Panc1 (cell line): Measurements from ENCODE around the gene SECISBP2. TPM values are rescaled to one million over a fixed set of nuclear protein-coding genes. Genes with fewer than 3 reads are reported as not detected.

Experiments
- ATAC-seq: fragments of 200-7000 bp; cut with Tn5 transposase; 2 replicates; pipeline ENCODE4 v1.9.1; 2020; ENCODE audit warnings: mild to moderate bottlenecking, moderate library complexity
- BruUV-seq: library from RNA; stranded (reverse); fragments of 400-500 nt; replicated peaks from 2 replicates; lab custom pipeline; 2021; lab: Mats Ljungman, UMichigan
- CTCF ChIA-PET: fragments of 300-600 bp; sonication (Branson Sonifier 250); formaldehyde crosslinking; loops from one replicate; lab custom pipeline; 2022; ENCODE audit warnings: antibody characterized with exemption; lab: Charles Lee
- POLR2A ChIA-PET: fragments of 300-600 bp; sonication (Branson Sonifier 250); formaldehyde crosslinking; loops from one replicate; lab custom pipeline; 2022; ENCODE audit warnings: antibody characterized with exemption; lab: Charles Lee
- DNase-seq: peaks from one replicate; pipeline ENCODE4 v3.0.0-alpha.2; 2010; ENCODE audit warnings: low read depth, low spot score
- H3K27ac ChIP-seq: 2 replicates; pipeline ENCODE4 v1.5.1; 2011; ENCODE audit warnings: mild to moderate bottlenecking, low read length, inconsistent platforms
- H3K27me3 ChIP-seq: fragments of 200-500 bp; sonication (Bioruptor generic); 2 replicates; pipeline ENCODE4 v1.6.0; 2014; ENCODE audit warnings: low read length, inconsistent platforms; ENCODE audit not compliant: control insufficient read depth, insufficient read depth
- H3K36me3 ChIP-seq: fragments of 200-500 bp; sonication (Bioruptor generic); 2 replicates; pipeline ENCODE4 v1.5.1; 2014; ENCODE audit warnings: inconsistent platforms, mild to moderate bottlenecking, low read length, moderate library complexity; ENCODE audit not compliant: control insufficient read depth, insufficient read depth
- H3K4me1 ChIP-seq: 2 replicates; pipeline ENCODE4 v1.5.1; 2011; ENCODE audit warnings: inconsistent platforms, mild to moderate bottlenecking, low read length, moderate library complexity; ENCODE audit not compliant: control insufficient read depth, insufficient read depth
- H3K4me3 ChIP-seq, 2 experiments: 2 replicates each; pipeline ENCODE4 v1.5.1; 2011 to 2012; ENCODE audit warnings: low read depth in 2 of 2, low read length in 2 of 2, mild to moderate bottlenecking in 2 of 2, inconsistent platforms in 1 of 2, moderate library complexity in 1 of 2
- H3K9me3 ChIP-seq: fragments of 200-500 bp; sonication (Bioruptor generic); 2 replicates; pipeline ENCODE4 v1.5.1; 2014; ENCODE audit warnings: low read depth, mild to moderate bottlenecking, inconsistent platforms, low read length, moderate library complexity; ENCODE audit not compliant: control insufficient read depth, insufficient read depth
- CTCF ChIP-seq: fragments of 450-650 bp; IDR thresholded peaks from 2 replicates; pipeline ENCODE4 v1.5.1; 2017; ENCODE audit warnings: mild to moderate bottlenecking
- POLR2AphosphoS5 ChIP-seq: IDR thresholded peaks from 2 replicates; pipeline ENCODE4 v1.6.1; 2012; ENCODE audit warnings: mild to moderate bottlenecking, low read depth, low read length, moderate library complexity
- SIN3A ChIP-seq: IDR thresholded peaks from 2 replicates; pipeline ENCODE4 v1.6.1; 2012; ENCODE audit warnings: low read depth, mild to moderate bottlenecking, low read length, moderate library complexity, borderline replicate concordance; ENCODE audit not compliant: insufficient read depth
- TCF7L2 ChIP-seq: IDR thresholded peaks from 2 replicates; pipeline ENCODE4 v1.6.1; 2011; ENCODE audit warnings: mild to moderate bottlenecking, low read depth, low read length, inconsistent platforms
- in situ Hi-C: cut with HindIII; loops from 2 replicates; pipeline ENCODE4 v1.10.0; 2016; ENCODE audit warnings: low sequenced_read_pairs, low pct_unique_long_range_greater_than_20kb
- intact Hi-C: fragments of 100-400 bp; cut with micrococcal nuclease; formaldehyde crosslinking; loops from one replicate; pipeline ENCODE4 v1.10.0; 2022; ENCODE audit not compliant: unreplicated experiment
- total RNA-seq: library from RNA; stranded (reverse); gene quantifications from one replicate; pipeline ENCODE4 v1.2.1, GENCODE V29; 2021; ENCODE audit not compliant: unreplicated experiment
- TF ChIP-seq, protein P1 (sequence below), 2 experiments: IDR thresholded peaks; 2 replicates each; pipeline ENCODE4 v1.6.1; 2011 to 2012; ENCODE audit warnings: low read depth in 2 of 2, control low read depth in 1 of 2, low read length in 1 of 2, mild to moderate bottlenecking in 1 of 2, moderate library complexity in 1 of 2; ENCODE audit not compliant: insufficient read depth in 1 of 2

Gene SECISBP2
- total RNA-seq, 1 experiment from 2014 or later = 17.7 TPM

- no peak for DNase-seq
- Histone ChIP-seq H3K36me3 (no peaks in the 10 kb centered on the region), H3K9me3 (no peaks in the 10 kb centered on the region), H3K4me1 (no peaks in the 10 kb centered on the region), H3K27me3 (no peaks in the 10 kb centered on the region), H3K27ac (no peak overlapping the region), H3K4me3 (no peak overlapping the region)
- intact Hi-C loops = no loop called here
- ATAC-seq = no peak
- CTCF ChIA-PET = no interaction called here
- no TSS peak for BruUV-seq
- POLR2A ChIA-PET = no interaction called here
- in situ Hi-C loops = no loop called here
- TF ChIP-seq POLR2AphosphoS5 (no peak), TCF7L2 (no peak), SIN3A (no peak), CTCF (no peak)
- TF ChIP-seq, protein P1, sequence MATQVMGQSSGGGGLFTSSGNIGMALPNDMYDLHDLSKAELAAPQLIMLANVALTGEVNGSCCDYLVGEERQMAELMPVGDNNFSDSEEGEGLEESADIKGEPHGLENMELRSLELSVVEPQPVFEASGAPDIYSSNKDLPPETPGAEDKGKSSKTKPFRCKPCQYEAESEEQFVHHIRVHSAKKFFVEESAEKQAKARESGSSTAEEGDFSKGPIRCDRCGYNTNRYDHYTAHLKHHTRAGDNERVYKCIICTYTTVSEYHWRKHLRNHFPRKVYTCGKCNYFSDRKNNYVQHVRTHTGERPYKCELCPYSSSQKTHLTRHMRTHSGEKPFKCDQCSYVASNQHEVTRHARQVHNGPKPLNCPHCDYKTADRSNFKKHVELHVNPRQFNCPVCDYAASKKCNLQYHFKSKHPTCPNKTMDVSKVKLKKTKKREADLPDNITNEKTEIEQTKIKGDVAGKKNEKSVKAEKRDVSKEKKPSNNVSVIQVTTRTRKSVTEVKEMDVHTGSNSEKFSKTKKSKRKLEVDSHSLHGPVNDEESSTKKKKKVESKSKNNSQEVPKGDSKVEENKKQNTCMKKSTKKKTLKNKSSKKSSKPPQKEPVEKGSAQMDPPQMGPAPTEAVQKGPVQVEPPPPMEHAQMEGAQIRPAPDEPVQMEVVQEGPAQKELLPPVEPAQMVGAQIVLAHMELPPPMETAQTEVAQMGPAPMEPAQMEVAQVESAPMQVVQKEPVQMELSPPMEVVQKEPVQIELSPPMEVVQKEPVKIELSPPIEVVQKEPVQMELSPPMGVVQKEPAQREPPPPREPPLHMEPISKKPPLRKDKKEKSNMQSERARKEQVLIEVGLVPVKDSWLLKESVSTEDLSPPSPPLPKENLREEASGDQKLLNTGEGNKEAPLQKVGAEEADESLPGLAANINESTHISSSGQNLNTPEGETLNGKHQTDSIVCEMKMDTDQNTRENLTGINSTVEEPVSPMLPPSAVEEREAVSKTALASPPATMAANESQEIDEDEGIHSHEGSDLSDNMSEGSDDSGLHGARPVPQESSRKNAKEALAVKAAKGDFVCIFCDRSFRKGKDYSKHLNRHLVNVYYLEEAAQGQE (IDR thresholded peaks at IDR 0.05; ENCODE audit: insufficient read depth in 1 of 2, low read depth in 2 of 2, low read length in 1 of 2) = no peak
These were observed 79.2 kb downstream of the SECISBP2 start for GRCh38 chr9:89397471-89397870.

- ATAC-seq (no peak), DNase-seq (no peak)
- intact Hi-C loops (no loop called here), in situ Hi-C loops (no loop called here)
- CTCF ChIA-PET = no interaction called here
- H3K27me3 ChIP-seq = no peaks in the 10 kb centered on the region
- no peaks in the 10 kb centered on the region for H3K36me3 ChIP-seq
- H3K4me3 ChIP-seq = no peak overlapping the region
- H3K9me3 ChIP-seq = no peaks in the 10 kb centered on the region
- POLR2A ChIA-PET = no interaction called here
- TF ChIP-seq CTCF (no peak), TCF7L2 (no peak)
- TF ChIP-seq, protein P1 (IDR thresholded peaks at IDR 0.05; ENCODE audit: insufficient read depth in 1 of 2, low read depth in 2 of 2, low read length in 1 of 2) = no peak
- H3K4me1 ChIP-seq = no peaks in the 10 kb centered on the region
- no peak overlapping the region for H3K27ac ChIP-seq
- no TSS peak for BruUV-seq
These were observed 80.3 kb downstream of the SECISBP2 start for GRCh38 chr9:89398621-89399020.
